Measurements from ENCODE around the gene CCDC141.
"Not testable (repeated sequence)": the region's sequence is repeated elsewhere in the genome, so short reads cannot be mapped to it uniquely, and the experiment has no call there.

Gene CCDC141

DNA sequence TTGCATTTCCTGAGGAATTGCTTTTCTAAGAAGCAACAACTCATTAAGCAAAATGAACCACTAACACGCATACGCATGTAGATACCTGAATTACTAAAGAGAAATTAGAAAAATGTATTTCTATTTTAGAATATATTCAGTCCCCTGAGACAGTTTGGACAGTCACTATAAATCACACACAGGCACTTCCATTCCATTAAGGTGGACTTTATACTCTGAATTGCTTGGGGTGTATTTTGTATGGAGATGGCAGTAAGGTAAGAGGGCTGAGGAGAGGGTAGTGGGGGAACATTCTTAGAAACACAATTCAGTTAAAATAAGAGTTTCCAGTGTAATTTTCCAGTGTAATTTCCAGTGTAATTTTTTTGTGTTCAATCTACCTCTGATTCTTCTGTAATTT is 1.8 kb downstream of the CCDC141 start:
- Histone ChIP-seq H3K9me3 (ENCODE audit: severe bottlenecking) (no peaks in the 10 kb centered on the region), H3K4me3 (ENCODE audit: low read depth, low read length) (no peak overlapping the region), H3K27ac (no peak overlapping the region), H3K27me3 (ENCODE audit: insufficient read depth, low read depth, severe bottlenecking) (no peaks in the 10 kb centered on the region), H3K36me3 (no peaks in the 10 kb centered on the region)
- TF ChIP-seq, protein P1, sequence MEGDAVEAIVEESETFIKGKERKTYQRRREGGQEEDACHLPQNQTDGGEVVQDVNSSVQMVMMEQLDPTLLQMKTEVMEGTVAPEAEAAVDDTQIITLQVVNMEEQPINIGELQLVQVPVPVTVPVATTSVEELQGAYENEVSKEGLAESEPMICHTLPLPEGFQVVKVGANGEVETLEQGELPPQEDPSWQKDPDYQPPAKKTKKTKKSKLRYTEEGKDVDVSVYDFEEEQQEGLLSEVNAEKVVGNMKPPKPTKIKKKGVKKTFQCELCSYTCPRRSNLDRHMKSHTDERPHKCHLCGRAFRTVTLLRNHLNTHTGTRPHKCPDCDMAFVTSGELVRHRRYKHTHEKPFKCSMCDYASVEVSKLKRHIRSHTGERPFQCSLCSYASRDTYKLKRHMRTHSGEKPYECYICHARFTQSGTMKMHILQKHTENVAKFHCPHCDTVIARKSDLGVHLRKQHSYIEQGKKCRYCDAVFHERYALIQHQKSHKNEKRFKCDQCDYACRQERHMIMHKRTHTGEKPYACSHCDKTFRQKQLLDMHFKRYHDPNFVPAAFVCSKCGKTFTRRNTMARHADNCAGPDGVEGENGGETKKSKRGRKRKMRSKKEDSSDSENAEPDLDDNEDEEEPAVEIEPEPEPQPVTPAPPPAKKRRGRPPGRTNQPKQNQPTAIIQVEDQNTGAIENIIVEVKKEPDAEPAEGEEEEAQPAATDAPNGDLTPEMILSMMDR (IDR thresholded peaks at IDR 0.05; ENCODE audit: low read depth, low read length) = no peak
- DNase-seq = no peak

DNA sequence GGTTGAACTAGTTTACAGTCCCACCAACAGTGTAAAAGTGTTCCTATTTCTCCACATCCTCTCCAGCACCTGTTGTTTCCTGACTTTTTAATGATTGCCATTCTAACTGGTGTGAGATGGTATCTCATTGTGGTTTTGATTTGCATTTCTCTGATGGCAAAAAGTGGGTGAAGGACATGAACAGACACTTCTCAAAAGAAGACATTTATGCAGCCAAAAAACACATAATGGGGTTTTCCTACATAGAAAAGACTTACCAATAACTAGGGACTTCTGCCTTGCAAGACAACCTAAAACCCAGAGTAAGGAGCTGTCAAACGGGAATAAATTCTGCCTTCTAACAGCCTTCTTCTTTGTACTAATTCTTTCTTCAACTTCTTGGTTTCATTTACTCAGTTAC is 4.3 kb downstream of the CCDC141 start:
- not testable (repeated sequence) for H3K27me3 ChIP-seq (ENCODE audit: insufficient read depth, low read depth, severe bottlenecking); H3K27ac ChIP-seq; H3K36me3 ChIP-seq; H3K9me3 ChIP-seq (ENCODE audit: severe bottlenecking); H3K4me3 ChIP-seq (ENCODE audit: low read depth, low read length); DNase-seq

DNA sequence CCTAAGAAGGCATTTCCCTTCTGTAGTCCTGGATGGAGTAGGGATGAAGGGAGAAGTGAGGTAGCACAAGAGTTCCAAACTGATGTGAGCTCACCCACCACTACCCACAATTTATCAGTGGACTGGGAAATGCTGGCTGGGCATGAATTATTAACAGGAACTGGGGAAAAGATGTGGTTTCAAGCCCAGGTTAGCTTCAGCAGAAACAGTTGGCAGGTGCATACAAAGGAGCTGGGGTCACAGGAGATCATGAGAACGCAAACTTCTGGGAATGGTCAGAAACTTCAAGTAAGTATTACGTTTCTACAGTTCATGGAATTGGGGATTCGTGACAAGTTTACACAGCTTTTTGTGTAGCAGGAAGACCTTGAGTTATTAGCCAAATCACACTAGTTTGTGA is 5.4 kb downstream of the CCDC141 start:
- TF ChIP-seq, protein P1 (IDR thresholded peaks at IDR 0.05; ENCODE audit: low read depth, low read length) = no peak
- DNase-seq = no peak
- H3K9me3 ChIP-seq (ENCODE audit: severe bottlenecking) = no peaks in the 10 kb centered on the region
- H3K27me3 ChIP-seq (ENCODE audit: insufficient read depth, low read depth, severe bottlenecking) = no peaks in the 10 kb centered on the region
- no peak overlapping the region for H3K27ac ChIP-seq
- H3K36me3 ChIP-seq = no peaks in the 10 kb centered on the region
- no peak overlapping the region for H3K4me3 ChIP-seq (ENCODE audit: low read depth, low read length)

DNA sequence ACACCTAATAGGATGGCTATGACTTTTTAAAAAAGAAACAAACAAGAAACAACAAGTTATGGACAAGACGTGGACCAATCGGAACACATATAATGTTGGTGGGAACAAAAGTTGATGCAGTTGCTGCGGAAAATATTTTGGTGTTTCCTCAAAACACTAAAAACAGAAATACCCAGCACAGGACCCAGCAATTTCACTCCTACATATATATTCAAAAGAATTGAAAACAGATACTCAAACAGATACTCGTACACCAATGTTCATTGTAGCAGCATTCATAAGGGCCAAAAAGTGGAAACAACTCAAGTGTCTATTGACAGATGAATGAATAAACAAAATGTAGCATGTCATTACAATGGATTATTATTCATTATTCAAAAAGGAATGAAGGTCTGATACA is 12.1 kb downstream of the CCDC141 start:
- no peaks in the 10 kb centered on the region for H3K27me3 ChIP-seq (ENCODE audit: insufficient read depth, low read depth, severe bottlenecking)
- no peak for DNase-seq
- no peaks in the 10 kb centered on the region for H3K36me3 ChIP-seq
- H3K27ac ChIP-seq = no peak overlapping the region
- TF ChIP-seq, protein P1 (IDR thresholded peaks at IDR 0.05; ENCODE audit: low read depth, low read length) = no peak
- H3K4me3 ChIP-seq (ENCODE audit: low read depth, low read length) = no peak overlapping the region
- no peaks in the 10 kb centered on the region for H3K9me3 ChIP-seq (ENCODE audit: severe bottlenecking)

DNA sequence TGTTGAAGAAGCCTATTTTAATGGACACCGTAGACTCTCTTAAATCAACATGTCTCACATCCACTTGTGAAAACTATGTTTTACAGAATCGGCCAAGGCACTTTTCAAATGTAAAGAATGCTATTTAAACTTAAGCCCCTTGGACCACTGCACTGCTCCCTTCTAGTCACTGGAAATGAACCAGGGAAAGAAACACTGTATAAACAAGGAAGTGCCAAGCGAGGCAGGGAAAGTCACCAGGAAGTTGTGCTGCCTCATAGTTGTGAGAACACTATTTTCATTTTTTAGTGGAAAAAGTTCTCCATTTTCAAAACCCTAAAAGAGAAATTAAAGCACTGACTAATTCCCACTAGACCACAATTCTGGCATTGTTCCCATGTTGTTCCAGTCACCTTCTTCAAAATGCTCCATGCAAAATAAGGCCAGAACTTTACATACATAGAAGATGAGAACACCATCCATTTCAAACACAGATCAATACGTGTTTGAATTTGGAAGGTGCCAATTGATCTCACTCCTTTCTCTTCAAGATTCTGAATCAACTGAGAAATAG is 13.5 kb downstream of the CCDC141 start:
- H3K27ac ChIP-seq = no peak overlapping the region
- no peak overlapping the region for H3K4me3 ChIP-seq (ENCODE audit: low read depth, low read length)
- TF ChIP-seq, protein P1 (IDR thresholded peaks at IDR 0.05; ENCODE audit: low read depth, low read length) = no peak
- H3K36me3 ChIP-seq = no peaks in the 10 kb centered on the region
- H3K27me3 ChIP-seq (ENCODE audit: insufficient read depth, low read depth, severe bottlenecking) = no peaks in the 10 kb centered on the region
- H3K9me3 ChIP-seq (ENCODE audit: severe bottlenecking) = no peaks in the 10 kb centered on the region
- no peak for DNase-seq

DNA sequence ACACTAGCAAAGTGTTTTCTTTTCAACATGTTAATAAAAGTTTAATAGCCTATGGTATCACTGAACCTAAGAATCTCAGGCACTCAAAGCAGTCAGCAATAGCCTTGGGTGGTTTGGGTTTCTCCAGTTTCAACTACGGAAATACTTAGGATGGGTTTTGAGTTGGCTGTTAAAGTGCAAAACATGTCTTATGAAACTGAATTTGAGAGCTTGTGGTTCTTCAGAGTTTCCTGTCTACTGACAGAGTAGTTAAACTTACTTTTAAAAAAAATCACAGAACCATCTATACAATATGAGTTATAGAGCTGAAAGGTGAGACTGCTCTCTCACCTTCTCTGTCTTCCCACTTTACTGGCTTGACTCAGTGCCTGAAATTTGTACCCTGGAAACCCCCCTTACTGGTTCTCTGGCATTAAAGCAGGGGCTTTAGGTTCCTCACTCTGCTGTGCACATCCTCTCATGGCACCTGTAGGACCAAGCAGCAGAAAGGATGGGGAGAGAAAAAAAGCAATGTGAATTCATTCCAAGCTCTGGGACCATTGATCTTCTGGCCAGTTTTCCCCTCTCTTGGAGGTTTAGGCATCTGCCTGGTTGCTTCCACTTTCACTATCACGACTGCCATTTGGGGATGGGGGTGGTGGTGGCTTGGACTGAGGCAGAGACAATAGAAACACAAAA is 18.1 kb downstream of the CCDC141 start:
- DNase-seq = no peak
- Histone ChIP-seq H3K4me3 (ENCODE audit: low read depth, low read length) (no peak overlapping the region), H3K27ac (no peak overlapping the region), H3K27me3 (ENCODE audit: insufficient read depth, low read depth, severe bottlenecking) (no peaks in the 10 kb centered on the region), H3K36me3 (no peaks in the 10 kb centered on the region), H3K9me3 (ENCODE audit: severe bottlenecking) (no peaks in the 10 kb centered on the region)
- TF ChIP-seq, protein P1 (IDR thresholded peaks at IDR 0.05; ENCODE audit: low read depth, low read length) = no peak

Data from WERI-Rb-1 (cell line).